Endometrial microvascular endothelial cells (primary cell): ENCODE measurements around the gene ID1. TPM values are rescaled to one million over a fixed set of nuclear protein-coding genes. Genes with fewer than 3 reads are reported as not detected.
"Not testable (repeated sequence)": the region's sequence is repeated elsewhere in the genome, so short reads cannot be mapped to it uniquely, and the experiment has no call there.

ENCODE experiments used
- in situ Hi-C: cut with HindIII; loops from 2 replicates; pipeline ENCODE4 v1.10.0; 2017; ENCODE audit warnings: low sequenced_read_pairs, low pct_unique_long_range_greater_than_20kb; ENCODE audit errors: inconsistent ontology term
- total RNA-seq: library from RNA; depleted of rRNA; stranded (reverse); fragments of >200 nt; gene quantifications from one replicate; pipeline ENCODE4 v1.2.3, GENCODE V29; 2015; ENCODE audit errors: inconsistent ontology term

ID1 gene
- total RNA-seq, 1 donor from 2014 or later: 279 TPM

GRCh38 chr20:31572701-31573554, 32.2 kb upstream of the ID1 start:
- in situ Hi-C loops: no loop called here

- in situ Hi-C loops: no loop called here
These were observed 31.4 kb upstream of the ID1 start for GRCh38 chr20:31573555-31574321.

GRCh38 chr20:31574986-31575385, 30.1 kb upstream of the ID1 start:
- in situ Hi-C loops: not testable (repeated sequence)

DNA sequence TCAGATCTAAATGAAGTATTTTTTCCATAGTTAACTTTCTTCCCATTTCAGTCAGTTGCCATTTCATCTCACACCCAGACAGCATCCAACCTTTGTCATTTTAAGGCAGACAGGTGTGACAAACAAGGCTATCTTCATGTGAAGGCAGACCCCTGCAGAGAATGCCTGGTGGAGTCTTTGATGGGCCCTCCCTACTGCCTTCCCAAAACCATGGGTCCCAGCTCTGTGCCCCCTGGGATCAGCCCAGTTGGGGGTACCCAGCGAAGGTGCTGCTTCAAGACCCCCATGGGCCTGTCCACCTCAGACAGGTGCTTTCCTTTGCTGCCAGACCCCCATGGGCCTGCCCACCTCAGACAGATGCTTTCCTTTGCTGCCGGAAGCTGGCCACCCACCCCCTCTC, 28.3 kb upstream of the ID1 start:
- in situ Hi-C loops: no loop called here

DNA sequence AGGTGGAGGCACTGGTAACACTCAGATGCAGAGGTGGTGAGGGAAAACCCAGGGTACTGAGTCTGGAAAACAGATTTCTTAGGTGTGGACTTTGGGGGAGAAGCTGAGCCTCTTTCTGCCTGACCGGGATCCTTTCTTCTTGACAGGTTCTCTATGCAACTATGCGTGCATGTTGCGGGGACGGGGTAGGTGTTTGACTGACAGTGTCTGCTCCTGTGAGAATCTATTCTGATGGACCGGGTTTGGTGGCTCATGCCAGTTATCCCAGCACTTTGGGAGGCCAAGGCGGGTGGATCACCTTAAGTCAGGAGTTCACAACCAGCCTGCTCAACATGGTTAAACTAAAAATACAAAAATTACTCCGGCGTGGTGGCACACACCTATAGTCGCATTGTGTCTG, 27.9 kb upstream of the ID1 start:
- in situ Hi-C loops: no loop called here

- in situ Hi-C loops: no loop called here
These were observed 26.5 kb upstream of the ID1 start for GRCh38 chr20:31578448-31579138.

- in situ Hi-C loops: no loop called here
These were observed 25.8 kb upstream of the ID1 start for GRCh38 chr20:31579245-31579644.

DNA sequence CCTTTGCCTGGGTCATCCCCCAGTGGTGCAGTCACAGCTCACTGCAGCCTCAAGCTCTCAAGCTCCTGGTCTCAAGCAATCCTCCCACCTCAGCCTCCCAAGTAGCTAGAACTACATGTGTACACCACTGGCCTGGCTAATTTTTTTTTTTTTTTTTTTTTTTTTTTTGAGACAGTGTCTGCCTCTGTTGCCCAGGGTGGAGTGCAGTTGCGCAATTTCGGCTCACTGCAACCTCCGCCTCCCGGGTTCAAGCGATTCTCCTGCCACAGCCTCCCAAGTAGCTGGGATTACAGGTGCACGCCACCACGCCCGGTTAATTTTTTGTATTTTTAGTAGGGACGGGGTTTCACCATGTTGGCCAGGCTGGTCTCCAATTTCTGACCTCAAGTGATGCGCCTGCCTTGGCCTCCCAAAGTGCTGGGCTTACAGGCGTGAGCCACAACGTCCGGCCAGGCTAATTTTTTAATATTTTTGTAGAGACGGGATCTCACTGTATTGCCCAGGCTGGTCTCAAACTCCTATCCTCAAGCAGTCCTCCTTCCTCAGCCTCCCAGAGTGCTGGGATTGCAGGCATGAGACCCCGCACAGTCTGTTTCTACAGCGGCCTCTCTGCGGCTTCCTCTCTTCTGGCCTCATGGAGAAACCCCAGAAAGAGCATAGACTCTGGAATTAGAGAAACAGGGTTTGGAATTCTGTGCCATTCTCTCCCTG, 25.0 kb upstream of the ID1 start:
- in situ Hi-C loops: not testable (repeated sequence)

DNA sequence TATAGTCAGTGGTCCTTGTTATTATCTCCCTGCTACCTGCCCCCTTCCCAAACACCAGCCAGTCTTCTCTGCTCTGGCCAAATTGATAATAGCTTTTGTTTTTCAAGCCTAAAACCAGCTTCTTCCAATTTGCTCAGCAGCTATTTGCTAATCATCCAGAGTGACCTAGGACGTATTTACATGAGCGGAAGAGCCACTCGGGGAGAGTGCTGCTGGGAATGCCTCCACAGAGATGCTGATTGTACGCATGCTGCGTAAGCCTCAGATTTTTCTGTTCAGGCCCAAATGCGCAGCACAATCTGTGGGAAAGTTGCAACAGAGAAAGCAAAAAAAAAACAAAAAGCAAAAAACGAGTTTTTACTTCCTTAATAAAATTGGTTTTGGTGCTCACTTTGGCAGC, 24.4 kb upstream of the ID1 start:
- in situ Hi-C loops: no loop called here

- in situ Hi-C loops: no loop called here
These were observed 23.7 kb upstream of the ID1 start for GRCh38 chr20:31581391-31581790.

DNA sequence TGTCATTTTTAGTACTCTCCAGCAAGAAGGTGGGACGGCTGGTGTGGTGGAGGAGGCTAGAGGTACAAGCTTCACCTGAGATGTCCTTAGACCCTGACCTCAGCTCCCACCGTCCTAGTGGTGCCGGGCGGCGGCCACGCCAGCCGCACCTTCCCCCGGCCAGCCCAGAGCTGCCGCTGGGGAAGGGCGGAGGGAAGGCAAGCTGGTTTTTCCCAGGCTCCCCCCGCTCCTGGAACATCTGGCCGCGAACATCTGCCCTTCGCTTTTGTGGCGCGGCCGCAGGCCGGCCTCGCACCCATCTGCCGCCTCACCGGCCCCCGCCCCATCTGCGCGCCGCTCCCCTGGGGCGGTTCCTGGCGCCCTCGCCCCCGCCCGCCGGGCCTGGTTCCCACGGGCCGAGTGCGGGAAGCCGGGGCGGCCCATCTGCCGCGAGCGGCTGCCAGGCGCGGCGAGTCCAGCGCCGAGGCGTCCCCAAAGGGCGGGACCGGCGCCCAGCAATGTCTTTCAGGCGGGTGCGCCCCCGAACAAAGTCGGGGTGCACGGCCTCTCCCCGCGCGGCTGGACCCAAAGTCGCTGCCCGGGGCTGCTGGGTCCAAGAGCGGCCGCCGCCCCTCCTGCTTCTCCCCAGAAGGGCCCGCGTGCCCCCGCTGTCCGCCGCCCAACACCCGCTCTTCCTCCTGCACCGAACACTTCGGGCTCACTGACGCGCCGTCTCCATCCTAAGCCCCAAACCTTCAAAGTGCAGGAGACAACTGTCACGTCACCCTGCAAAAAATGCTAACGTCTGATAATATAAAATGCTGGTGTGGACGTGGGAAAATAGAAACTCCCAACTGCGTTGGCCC, 17.3 kb upstream of the ID1 start:
- in situ Hi-C loops: no loop called here

DNA sequence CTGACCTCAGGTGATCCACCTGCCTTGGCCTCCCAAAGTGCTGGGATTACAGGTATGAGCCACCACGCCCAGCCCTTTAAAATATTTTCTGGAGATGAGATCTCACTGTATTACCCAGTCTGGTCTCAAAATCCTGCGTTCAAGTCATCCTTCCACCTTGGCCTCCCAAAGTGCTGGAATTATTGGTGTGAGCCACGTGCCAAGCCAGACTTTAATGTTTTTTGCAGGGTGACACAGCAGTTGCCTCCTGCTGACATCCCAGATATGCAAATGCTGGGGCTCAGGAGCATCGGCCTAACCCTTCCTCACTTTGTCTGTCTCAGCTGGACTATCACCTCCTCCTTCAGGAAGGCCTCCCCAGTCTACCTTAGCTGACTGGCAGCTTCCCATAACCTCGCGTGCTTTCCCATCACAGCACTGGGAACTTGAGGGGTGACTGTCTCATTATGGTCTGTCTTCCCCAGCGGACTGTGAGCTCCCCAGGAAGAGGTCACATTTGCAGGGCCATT, 14.3 kb upstream of the ID1 start:
- in situ Hi-C loops: no loop called here

DNA sequence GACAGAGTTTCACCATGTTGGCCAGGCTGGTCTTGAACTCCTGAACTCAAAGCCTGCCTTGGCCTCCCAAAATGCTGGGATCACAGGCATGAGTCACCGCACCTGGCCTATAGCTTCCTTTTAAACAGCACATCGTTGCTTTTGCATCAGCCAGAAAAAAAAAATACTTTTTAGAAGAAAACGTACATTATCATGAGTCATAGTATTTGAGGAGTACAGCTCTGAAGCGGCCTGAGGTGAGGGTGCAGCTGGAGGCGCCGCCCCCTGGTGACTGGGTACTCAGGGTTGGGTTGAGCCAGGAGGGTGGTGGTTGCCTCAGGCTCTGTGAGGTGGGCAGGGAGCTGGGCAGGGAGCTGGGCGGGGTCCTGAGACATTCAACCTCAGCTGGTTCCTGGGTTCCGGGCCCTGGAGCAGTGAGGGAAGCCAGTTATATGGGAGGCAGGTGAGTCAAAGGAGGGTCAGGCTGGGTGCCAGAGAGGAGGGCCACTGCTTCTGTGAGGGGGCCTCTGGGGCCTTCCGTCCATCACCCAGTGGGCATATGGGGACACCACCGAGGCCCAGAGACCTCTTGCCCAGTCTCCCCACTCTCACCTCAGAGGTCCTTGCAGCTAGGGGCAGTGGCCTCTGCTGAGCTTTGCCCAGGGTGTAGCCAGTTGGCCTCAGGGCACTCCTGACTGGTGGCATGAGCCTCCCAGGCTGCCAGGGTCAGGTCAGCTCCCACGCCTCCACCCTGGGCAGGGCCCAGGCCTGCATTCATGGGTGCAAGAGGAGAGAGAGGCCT, 11.7 kb upstream of the ID1 start:
- in situ Hi-C loops: no loop called here

DNA sequence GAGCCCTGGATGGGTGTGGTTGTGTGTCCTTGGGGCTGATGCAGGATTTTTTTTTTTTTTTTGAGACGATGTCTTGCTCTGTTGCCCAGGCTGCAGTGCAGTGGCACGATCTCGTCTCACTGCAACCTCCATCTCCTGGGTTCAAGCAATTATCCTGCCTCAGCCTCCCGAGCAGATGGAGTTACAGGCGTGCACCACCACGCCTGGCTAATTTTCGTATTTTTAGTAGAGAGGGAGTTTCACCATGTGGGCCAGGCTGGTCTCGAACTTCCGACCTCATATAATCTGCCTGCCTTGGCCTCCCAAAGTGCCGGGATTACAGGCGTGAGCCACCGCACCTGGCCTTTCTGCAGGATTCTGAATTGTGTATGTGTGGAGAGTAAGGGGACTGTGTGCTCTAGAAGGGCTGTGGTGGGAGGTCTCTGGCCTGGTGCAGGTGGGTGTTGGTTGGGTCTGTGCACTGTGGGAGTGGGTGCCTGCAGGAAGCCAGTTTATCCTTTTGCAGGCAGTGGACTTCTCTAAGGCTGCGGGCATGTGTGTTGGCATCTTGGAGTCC, 11.0 kb upstream of the ID1 start:
- in situ Hi-C loops: no loop called here

- in situ Hi-C loops: no loop called here
These were observed 10.3 kb upstream of the ID1 start for GRCh38 chr20:31594558-31595379.

DNA sequence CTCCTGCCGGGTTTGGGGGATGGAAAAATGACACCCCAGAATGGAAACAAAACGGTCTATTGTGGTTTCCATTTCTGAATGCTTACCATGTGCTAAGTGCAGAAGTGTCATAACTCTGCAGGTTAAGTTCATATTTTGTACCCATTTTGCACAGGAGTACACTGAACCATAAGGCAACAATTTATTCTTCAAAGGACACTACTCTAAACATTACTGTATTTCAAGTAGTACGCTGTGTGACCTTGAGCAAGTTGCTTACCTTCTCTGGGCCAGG, 9.8 kb upstream of the ID1 start:
- in situ Hi-C loops: no loop called here
